B cell (primary cell): ENCODE data around the gene TMC2. TPM values are rescaled to one million over a fixed set of nuclear protein-coding genes. Genes with fewer than 3 reads are reported as not detected.

ENCODE experiments used
- ATAC-seq: fragments of 200-7000 bp; cut with Tn5 transposase; one replicate; pipeline ENCODE4 v1.10.0; 2021; ENCODE audit warnings: low read depth, mild to moderate bottlenecking, moderate number of reproducible peaks, moderate library complexity
- CTCF ChIA-PET: fragments of 350-600 bp; sonication (Branson Sonifier 250); formaldehyde crosslinking; loops from one replicate; lab custom pipeline; 2021; ENCODE audit warnings: antibody characterized with exemption, inconsistent platforms; lab: Charles Lee
- POLR2A ChIA-PET: fragments of 350-600 bp; sonication (Branson Sonifier 250); formaldehyde crosslinking; loops from one replicate; lab custom pipeline; 2021; ENCODE audit warnings: antibody characterized with exemption; lab: Charles Lee
- DNase-seq: peaks from one replicate; pipeline ENCODE4 v3.0.0; 2013
- H2AFZ ChIP-seq: 2 replicates; pipeline ENCODE4 v1.6.1; 2012; ENCODE audit warnings: mild to moderate bottlenecking, low read depth, low read length; ENCODE audit not compliant: insufficient read depth, poor library complexity, severe bottlenecking
- H3K27ac ChIP-seq, 2 donors: 1 replicate in 1 of 2; 2 replicates in 1 of 2; pipeline ENCODE4 v1.5.1; 2012 to 2013; ENCODE audit warnings: low read length in 2 of 2, mild to moderate bottlenecking in 2 of 2, moderate library complexity in 1 of 2
- H3K27me3 ChIP-seq, 4 experiments: fragments of 200-600 bp in 1 of 4; sonication (generic) in 1 of 4; replicated peaks in 1 of 4; 1 replicate in 2 of 4; 2 replicates in 2 of 4; pipeline versions ENCODE4 v1.6.1 to v1.7.0; 2013 to 2016; ENCODE audit warnings: low read length in 3 of 4, mild to moderate bottlenecking in 2 of 4, mixed read lengths in 1 of 4, moderate library complexity in 1 of 4; ENCODE audit not compliant: insufficient read depth in 4 of 4, control insufficient read depth in 3 of 4; ENCODE audit errors: control extremely low read depth in 1 of 4
- H3K36me3 ChIP-seq, 2 experiments: replicated peaks in 1 of 2; 1 replicate in 1 of 2; 2 replicates in 1 of 2; pipeline versions ENCODE4 v1.6.1 to v1.7.1; 2013; ENCODE audit warnings: low read length in 1 of 2; ENCODE audit not compliant: insufficient read depth in 2 of 2, control insufficient read depth in 1 of 2; ENCODE audit errors: control extremely low read depth in 1 of 2, extremely low read depth in 1 of 2
- H3K4me1 ChIP-seq, 2 donors: fragments of 200-600 bp in 1 of 2; sonication (generic) in 1 of 2; 1 replicate in 1 of 2; 2 replicates in 1 of 2; pipeline versions ENCODE4 v1.5.1 to v1.6.1; 2013 to 2017; ENCODE audit warnings: low read length in 2 of 2; ENCODE audit not compliant: control insufficient read depth in 2 of 2, insufficient read depth in 2 of 2
- H3K4me2 ChIP-seq: replicated peaks from 2 replicates; pipeline ENCODE3; 2012; ENCODE audit warnings: mild to moderate bottlenecking, low read depth, low read length; ENCODE audit not compliant: poor library complexity, severe bottlenecking
- H3K4me3 ChIP-seq, 5 experiments: fragments of 200-600 bp in 1 of 5; sonication (generic) in 1 of 5; 1 replicate in 3 of 5; 2 replicates in 2 of 5; pipeline versions ENCODE4 v1.5.1 to v1.7.0; 2011 to 2016; ENCODE audit warnings: low read length in 4 of 5, mild to moderate bottlenecking in 4 of 5, low read depth in 2 of 5, control low read depth in 1 of 5, moderate library complexity in 1 of 5; ENCODE audit not compliant: insufficient read depth in 1 of 5; ENCODE audit errors: control extremely low read depth in 1 of 5, extremely low read depth in 1 of 5
- H3K79me2 ChIP-seq: fragments of 200-600 bp; sonication (generic); one replicate; pipeline ENCODE4 v1.6.0; 2016; ENCODE audit warnings: low read length; ENCODE audit not compliant: control insufficient read depth, insufficient read depth
- H3K9ac ChIP-seq: fragments of 200-600 bp; sonication (generic); 2 replicates; pipeline ENCODE4 v1.6.1; 2017; ENCODE audit warnings: mild to moderate bottlenecking, low read length, moderate library complexity
- H3K9me3 ChIP-seq, 3 donors: one replicate each; pipeline versions ENCODE4 v1.6.1 to v1.7.1; 2013; ENCODE audit warnings: low read length in 2 of 3; ENCODE audit not compliant: control insufficient read depth in 2 of 3, insufficient read depth in 1 of 3; ENCODE audit errors: control extremely low read depth in 1 of 3
- H4K20me1 ChIP-seq: 2 replicates; pipeline ENCODE4 v1.6.0; 2012; ENCODE audit warnings: mild to moderate bottlenecking, low read length; ENCODE audit not compliant: insufficient read depth, control insufficient read depth, poor library complexity, severe bottlenecking
- H3K27ac Mint-ChIP-seq: one replicate; pipeline ENCODE4 v1.8.0; 2021; ENCODE audit warnings: mixed read lengths
- H3K27me3 Mint-ChIP-seq: one replicate; pipeline ENCODE4 v1.8.0; 2021; ENCODE audit warnings: mixed read lengths
- H3K4me1 Mint-ChIP-seq: one replicate; pipeline ENCODE4 v1.8.0; 2021; ENCODE audit warnings: mixed read lengths
- H3K4me3 Mint-ChIP-seq: one replicate; pipeline ENCODE4 v1.8.0; 2021; ENCODE audit warnings: mixed read lengths
- H3K9me3 Mint-ChIP-seq: one replicate; pipeline ENCODE4 v1.8.0; 2022; ENCODE audit warnings: mixed read lengths; ENCODE audit not compliant: insufficient read depth
- EZH2 ChIP-seq: IDR thresholded peaks from 2 replicates; pipeline ENCODE4 v1.6.1; 2012; ENCODE audit warnings: borderline replicate concordance, low read depth, mild to moderate bottlenecking, moderate library complexity, low read length; ENCODE audit not compliant: insufficient read depth, poor library complexity, severe bottlenecking
- WGBS: methylation state at CpG from one replicate; pipeline ENCODE4 v1.1.5; 2013; ENCODE audit warnings: missing lambda C conversion rate; ENCODE audit not compliant: insufficient coverage; 5-methylcytosine and 5-hydroxymethylcytosine counted together
- intact Hi-C: fragments of 100-400 bp; cut with micrococcal nuclease; formaldehyde crosslinking; loops from one replicate; pipeline ENCODE4 v1.10.0; 2022
- polyA plus RNA-seq: library from polyadenylated mRNA; depleted of rRNA; stranded (reverse); fragments of >200 nt; gene quantifications from 2 replicates; pipeline ENCODE4 v1.2.3, GENCODE V29; 2012
- total RNA-seq, 2 donors: library from RNA; stranded (reverse); fragments of 120-200 nt in 1 of 2; gene quantifications; 1 replicate in 1 of 2; 2 replicates in 1 of 2; pipeline versions ENCODE4 v1.2.3 to v1.2.4, GENCODE V29; 2013 to 2022
- TF ChIP-seq, protein P1 (sequence below): fragments of 200-600 bp; IDR thresholded peaks from one replicate; pipeline ENCODE4 v1.8.0; 2022; ENCODE audit warnings: antibody characterized with exemption, mild to moderate bottlenecking

TMC2 gene
- total and polyA plus RNA-seq, 2 donors (not counting 1 experiment from before 2014, with no cell fraction given), result not detected

GRCh38 chr20:2690213-2690612, 153.8 kb downstream of the TMC2 start:
- H3K79me2 ChIP-seq, result no peaks in the 10 kb centered on the region
- H3K4me1 ChIP-seq, result peaks cover 14 to 19% of the 10 kb centered on the region in 2 donors
- ChIA-PET POLR2A (no interaction called here), CTCF (no interaction called here)
- no peak overlapping the region for H3K4me3 ChIP-seq
- H3K27me3 ChIP-seq, result peaks cover 0 to 51% (median 24%) of the 10 kb centered on the region in 4 experiments
- intact Hi-C loops, result no loop called here
- H3K9ac ChIP-seq, result no peak overlapping the region
- Mint-ChIP-seq H3K27ac (no peak overlapping the region), H3K27me3 (peaks cover 67% of the 10 kb centered on the region), H3K9me3 (no peaks in the 10 kb centered on the region), H3K4me3 (peak overlapping the region; percentile 26), H3K4me1 (peaks cover 22% of the 10 kb centered on the region)
- H4K20me1 ChIP-seq, result no peaks in the 10 kb centered on the region
- no peak overlapping the region for H3K4me2 ChIP-seq
- DNase-seq (no peak), ATAC-seq (no peak)
- no peak overlapping the region for H2AFZ ChIP-seq
- peaks cover 0 to 15% (median 0%) of the 10 kb centered on the region in 3 donors for H3K9me3 ChIP-seq
- no peaks in the 10 kb centered on the region for H3K36me3 ChIP-seq
- TF ChIP-seq, protein P1, sequence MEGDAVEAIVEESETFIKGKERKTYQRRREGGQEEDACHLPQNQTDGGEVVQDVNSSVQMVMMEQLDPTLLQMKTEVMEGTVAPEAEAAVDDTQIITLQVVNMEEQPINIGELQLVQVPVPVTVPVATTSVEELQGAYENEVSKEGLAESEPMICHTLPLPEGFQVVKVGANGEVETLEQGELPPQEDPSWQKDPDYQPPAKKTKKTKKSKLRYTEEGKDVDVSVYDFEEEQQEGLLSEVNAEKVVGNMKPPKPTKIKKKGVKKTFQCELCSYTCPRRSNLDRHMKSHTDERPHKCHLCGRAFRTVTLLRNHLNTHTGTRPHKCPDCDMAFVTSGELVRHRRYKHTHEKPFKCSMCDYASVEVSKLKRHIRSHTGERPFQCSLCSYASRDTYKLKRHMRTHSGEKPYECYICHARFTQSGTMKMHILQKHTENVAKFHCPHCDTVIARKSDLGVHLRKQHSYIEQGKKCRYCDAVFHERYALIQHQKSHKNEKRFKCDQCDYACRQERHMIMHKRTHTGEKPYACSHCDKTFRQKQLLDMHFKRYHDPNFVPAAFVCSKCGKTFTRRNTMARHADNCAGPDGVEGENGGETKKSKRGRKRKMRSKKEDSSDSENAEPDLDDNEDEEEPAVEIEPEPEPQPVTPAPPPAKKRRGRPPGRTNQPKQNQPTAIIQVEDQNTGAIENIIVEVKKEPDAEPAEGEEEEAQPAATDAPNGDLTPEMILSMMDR, result no peak
- TF ChIP-seq EZH2, result no peak
- no CpG with 5 or more reads among the region's 3 CpGs for WGBS
- H3K27ac ChIP-seq, result no peak overlapping the region

DNA sequence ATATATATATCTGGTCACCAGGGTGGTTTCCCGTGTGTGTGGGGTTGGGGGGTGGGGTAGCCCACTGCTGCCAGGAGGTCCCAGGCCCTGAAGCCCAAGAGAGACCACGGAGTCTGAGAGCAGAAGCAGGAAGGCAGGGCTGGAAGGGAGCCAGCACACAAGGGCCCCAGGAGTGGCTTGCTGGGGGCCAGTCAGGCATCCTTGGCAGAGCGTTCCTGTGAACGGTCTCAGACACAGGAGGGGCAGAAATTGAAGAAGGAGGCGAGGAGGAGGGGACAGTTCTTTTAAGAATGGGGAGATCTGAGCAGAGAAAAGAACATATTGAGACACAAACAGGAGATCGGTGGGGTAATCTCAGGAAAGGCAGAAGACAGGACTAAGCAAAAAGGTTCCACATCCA, 154.3 kb downstream of the TMC2 start:
- H3K27me3 Mint-ChIP-seq, result peaks cover 67% of the 10 kb centered on the region
- intact Hi-C loops, result no loop called here

More for the DNA sequence above, 154.3 kb downstream of the TMC2 start:
- Histone ChIP-seq H3K4me1 (peaks cover 14 to 19% of the 10 kb centered on the region in 2 donors), H4K20me1 (no peaks in the 10 kb centered on the region), H3K9ac (no peak overlapping the region), H3K27me3 (peaks cover 0 to 56% (median 29%) of the 10 kb centered on the region in 4 experiments), H3K36me3 (no peaks in the 10 kb centered on the region), H3K4me2 (no peak overlapping the region), H3K27ac (no peak overlapping the region), H3K79me2 (no peaks in the 10 kb centered on the region), H2AFZ (no peak overlapping the region), H3K4me3 (no peak overlapping the region), H3K9me3 (peaks cover 0 to 15% (median 0%) of the 10 kb centered on the region in 3 donors)
- peaks cover 22% of the 10 kb centered on the region for H3K4me1 Mint-ChIP-seq
- peak overlapping the region; percentile 91 for H3K4me3 Mint-ChIP-seq
- TF ChIP-seq, protein P1, result no peak
- TF ChIP-seq EZH2, result no peak
- ChIA-PET CTCF (no interaction called here), POLR2A (no interaction called here)
- DNase-seq, result no peak
- WGBS, result 46% methylated on average over 6 of the region's 6 CpGs
- peak overlapping the region; percentile 50 for H3K27ac Mint-ChIP-seq
- no peaks in the 10 kb centered on the region for H3K9me3 Mint-ChIP-seq
- no peak for ATAC-seq
